SJSA1 (cell line): Measurements from ENCODE around the gene SGSH. TPM values are rescaled to one million over a fixed set of nuclear protein-coding genes. Genes with fewer than 3 reads are reported as not detected.

Source experiments
- DNase-seq, 2 experiments: peaks; one replicate each; pipeline ENCODE4 v3.0.0-alpha.2; 2015 to 2020; ENCODE audit warnings: low spot score in 2 of 2, low read depth in 1 of 2
- H3K27ac ChIP-seq: fragments of 250-450 bp; sonication (Bioruptor Pico); 2 replicates; pipeline ENCODE4 v1.5.1; 2020; ENCODE audit warnings: mild to moderate bottlenecking, moderate library complexity
- H3K27me3 ChIP-seq: fragments of 250-450 bp; sonication (Bioruptor Pico); replicated peaks from 2 replicates; pipeline ENCODE4 v1.5.1; 2020; ENCODE audit warnings: mild to moderate bottlenecking, moderate library complexity
- H3K36me3 ChIP-seq: fragments of 250-450 bp; sonication (Bioruptor Pico); 2 replicates; pipeline ENCODE4 v1.5.1; 2020; ENCODE audit warnings: mild to moderate bottlenecking
- H3K4me1 ChIP-seq: fragments of 250-450 bp; sonication (Bioruptor Pico); replicated peaks from 2 replicates; pipeline ENCODE4 v1.6.1; 2021; ENCODE audit warnings: mild to moderate bottlenecking
- H3K4me3 ChIP-seq: fragments of 250-450 bp; sonication (Bioruptor Pico); 2 replicates; pipeline ENCODE4 v1.5.1; 2020; ENCODE audit warnings: mild to moderate bottlenecking
- H3K9me3 ChIP-seq: fragments of 250-450 bp; sonication (Bioruptor Pico); replicated peaks from 2 replicates; pipeline ENCODE4 v1.5.1; 2020; ENCODE audit warnings: mild to moderate bottlenecking
- total RNA-seq: library from RNA; depleted of rRNA; stranded (reverse); fragments of >200 nt; shearing (Covaris generic); gene quantifications from 2 replicates; pipeline ENCODE4 v1.2.3, GENCODE V29; 2014

Gene SGSH
- total RNA-seq, 1 experiment from 2014 or later, result 18.6 TPM

DNA sequence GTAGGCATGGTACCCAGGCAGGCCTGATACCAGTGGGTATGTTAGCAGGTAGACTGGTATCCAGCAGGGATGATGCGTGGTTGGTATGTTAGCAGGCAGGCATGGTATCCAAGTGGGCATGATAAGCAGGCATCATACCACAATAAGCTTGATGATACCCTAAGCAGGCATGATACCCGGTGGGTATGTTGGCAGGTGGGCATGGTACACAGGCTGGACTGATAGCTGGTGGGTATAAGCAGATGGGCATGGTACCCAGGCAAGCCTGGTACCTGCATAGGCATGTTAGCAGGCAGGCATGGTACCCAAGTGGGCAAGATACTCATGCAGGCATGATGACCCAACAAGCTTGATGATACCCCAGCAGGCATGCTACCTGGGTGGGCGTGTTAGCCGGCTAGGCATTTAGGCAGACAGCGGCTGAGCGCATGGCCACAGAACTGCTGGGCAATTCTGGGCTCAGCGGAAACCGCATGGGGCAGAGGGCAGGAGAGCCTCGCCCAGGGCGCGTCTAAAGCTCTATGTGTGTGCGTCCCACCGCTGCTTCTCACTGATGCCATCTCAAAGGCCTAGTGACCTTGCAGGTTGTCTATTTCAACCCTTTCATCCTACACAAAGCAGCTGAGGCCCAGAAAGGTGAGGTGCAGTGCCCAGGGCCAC, 2.3 kb downstream of the SGSH start:
- Histone ChIP-seq H3K4me1 (peaks cover 19% of the 10 kb centered on the region), H3K27me3 (no peaks in the 10 kb centered on the region), H3K4me3 (no peak overlapping the region), H3K9me3 (no peaks in the 10 kb centered on the region), H3K27ac (no peak overlapping the region), H3K36me3 (peaks cover 69% of the 10 kb centered on the region)
- DNase-seq, result no peak

DNA sequence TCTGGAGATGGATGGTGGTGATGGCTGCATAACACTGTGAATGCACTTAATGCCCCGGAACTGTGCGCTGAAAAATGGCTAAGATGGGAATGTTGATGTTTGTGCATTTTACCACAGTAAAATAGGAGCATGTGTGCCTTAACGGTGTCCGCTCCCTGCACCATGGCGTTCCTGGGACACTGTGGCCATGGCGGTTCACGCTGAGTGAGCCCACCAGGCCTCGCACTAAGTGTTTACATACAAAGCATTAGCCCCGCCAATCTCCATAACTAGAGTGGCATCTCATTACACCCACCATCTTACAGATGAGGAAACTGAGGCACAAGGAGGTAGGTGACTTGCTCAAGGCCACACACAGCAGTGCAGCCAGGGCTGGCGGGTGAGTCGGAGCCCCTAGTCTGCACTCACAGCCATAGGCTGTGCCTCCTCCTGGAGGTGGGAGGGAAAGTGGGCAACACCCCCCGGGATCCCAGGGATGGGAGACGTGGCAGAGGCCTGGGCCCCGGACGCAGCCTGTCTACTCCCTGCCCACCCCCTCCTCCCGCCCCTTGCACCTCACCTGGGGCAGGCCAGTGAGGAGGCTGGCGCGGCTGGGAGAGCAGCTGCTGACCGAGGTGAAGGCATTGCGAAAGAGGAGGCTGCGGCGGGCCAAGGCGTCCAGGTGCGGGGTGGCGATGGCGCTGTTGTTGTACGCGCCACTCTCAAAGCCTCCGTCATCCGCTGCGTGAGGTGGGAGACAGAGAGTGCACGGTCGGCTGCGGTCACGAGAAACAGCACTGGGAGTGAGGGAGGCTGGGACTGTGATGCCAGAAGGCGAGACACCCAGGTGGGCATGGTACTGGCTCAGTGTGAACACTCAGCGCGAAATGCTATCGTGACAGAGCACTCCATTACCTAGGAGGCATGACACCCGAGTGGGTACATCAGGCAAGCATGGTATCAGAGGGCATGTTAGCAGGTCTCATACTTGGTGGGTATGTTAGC, 3.4 kb downstream of the SGSH start:
- Histone ChIP-seq H3K27me3 (no peaks in the 10 kb centered on the region), H3K36me3 (peaks cover 80% of the 10 kb centered on the region), H3K27ac (no peak overlapping the region), H3K4me3 (no peak overlapping the region), H3K4me1 (peaks cover 19% of the 10 kb centered on the region), H3K9me3 (no peaks in the 10 kb centered on the region)
- no peak for DNase-seq

DNA sequence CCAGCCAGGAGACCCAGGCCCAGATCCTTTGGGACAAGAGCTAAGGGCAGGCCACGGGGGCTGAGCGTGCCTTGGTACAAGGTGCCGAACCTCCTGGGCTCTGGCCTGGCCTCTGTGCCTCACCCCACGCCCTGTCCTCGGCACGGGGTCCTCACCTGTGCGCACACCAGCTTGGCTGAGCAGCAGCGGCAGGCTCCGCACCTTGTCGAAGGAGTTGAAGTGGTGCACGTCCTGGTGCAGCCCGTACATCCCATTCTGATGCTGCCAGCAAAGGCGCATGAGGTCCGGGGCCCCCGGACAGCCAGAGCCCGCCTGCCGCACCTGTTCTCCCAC, 5.3 kb downstream of the SGSH start:
- no peak overlapping the region for H3K27ac ChIP-seq
- peaks cover 89% of the 10 kb centered on the region for H3K36me3 ChIP-seq
- DNase-seq, result no peak
- H3K27me3 ChIP-seq, result no peaks in the 10 kb centered on the region
- peaks cover 14% of the 10 kb centered on the region for H3K4me1 ChIP-seq
- no peaks in the 10 kb centered on the region for H3K9me3 ChIP-seq
- no peak overlapping the region for H3K4me3 ChIP-seq

DNA sequence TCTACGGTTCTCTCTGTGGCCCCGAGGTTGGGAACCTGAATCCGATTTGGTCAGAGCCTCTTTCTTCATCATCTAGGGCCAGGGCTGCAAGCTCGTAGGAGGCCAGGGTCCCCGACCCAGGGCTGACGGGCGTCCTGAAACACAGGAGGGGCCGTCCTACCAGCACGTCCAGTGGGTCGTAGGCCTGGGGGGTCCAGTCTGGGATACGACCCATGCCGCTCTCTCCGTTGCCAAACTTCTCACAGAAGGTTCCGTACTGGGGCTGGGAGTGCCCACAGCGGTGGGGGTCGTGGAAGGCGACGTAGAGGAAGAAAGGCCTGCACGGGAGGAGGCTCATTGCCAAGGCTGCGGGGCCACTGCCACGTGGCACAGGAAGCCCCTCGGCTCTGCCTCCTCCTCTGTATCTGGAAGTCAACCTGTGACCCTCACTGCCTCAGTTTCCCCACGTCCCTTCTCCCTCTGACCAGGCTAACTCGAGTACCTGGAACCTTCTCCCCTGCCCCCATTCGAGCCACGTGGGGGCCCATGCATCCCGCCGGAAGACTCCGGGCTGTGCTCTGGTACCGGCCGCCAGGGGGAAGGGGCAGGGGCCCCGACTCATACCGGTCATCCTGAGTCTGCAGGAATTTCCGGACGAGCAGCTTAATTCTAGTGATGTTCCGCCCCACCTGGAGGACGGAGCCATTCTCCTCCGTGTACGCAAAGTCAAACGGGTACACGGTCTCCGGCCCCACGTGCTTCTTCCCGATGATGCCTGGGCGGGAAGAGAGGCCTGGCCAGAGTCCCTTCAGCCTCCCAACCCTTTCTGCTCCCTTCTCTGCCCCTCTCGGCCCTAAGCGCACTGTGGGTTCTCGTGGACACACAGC, 5.9 kb downstream of the SGSH start:
- no peaks in the 10 kb centered on the region for H3K9me3 ChIP-seq
- H3K36me3 ChIP-seq, result peaks cover 89% of the 10 kb centered on the region
- no peak for DNase-seq
- no peak overlapping the region for H3K4me3 ChIP-seq
- peaks cover 8% of the 10 kb centered on the region for H3K4me1 ChIP-seq
- no peaks in the 10 kb centered on the region for H3K27me3 ChIP-seq
- H3K27ac ChIP-seq, result no peak overlapping the region

DNA sequence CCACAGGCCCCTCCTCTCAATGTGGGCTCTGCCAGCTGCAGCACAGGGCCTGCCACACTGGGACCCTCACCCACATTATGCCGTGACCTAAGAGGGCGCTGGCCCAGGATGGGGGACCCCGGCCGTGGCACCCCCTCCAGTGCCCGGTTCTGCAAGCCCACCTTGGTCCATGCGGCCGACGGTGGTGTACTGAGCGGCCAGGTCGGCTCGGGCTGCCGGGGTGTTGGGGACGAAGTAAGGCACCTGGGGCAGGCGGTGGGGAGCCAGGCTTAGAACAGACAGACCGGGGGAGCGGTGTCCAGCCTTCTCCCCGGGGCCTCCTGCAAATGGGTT, 6.5 kb downstream of the SGSH start:
- Histone ChIP-seq H3K27ac (no peak overlapping the region), H3K4me1 (peaks cover 2% of the 10 kb centered on the region), H3K36me3 (peaks cover 94% of the 10 kb centered on the region), H3K9me3 (no peaks in the 10 kb centered on the region), H3K27me3 (no peaks in the 10 kb centered on the region), H3K4me3 (no peak overlapping the region)
- DNase-seq, result no peak

DNA sequence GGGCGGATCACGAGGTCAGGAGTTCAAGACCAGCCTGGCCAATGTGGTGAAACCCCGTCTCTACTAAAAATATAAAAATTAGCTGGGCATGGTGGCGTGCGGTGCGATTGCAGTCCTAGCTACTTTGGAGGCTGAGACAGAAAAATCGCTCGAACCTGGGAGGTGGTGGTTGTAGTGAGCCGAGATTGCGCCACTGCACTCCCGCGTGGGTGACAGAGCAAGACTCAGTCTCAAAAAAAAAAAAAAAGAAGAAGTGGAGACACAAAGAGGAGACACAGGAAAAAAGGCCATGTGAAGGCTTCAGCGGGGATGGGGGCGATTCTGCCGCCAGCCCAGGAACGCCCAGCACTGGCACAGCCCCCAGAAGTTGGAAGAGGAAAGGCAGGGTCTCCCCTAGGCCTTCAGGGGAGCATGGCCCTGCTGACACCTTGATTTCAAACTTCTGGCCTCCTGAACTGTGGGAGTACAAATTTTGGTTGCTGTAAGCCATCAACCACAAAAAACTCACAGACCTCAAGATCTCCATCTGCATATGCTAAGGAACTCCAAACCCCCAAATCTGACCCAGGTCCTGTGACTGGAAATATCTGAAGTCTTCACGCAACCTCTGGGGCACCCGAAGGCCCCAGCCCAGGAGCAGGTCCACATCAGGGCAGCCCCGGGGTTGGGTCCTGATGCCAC, 7.0 kb downstream of the SGSH start:
- H3K36me3 ChIP-seq, result peaks cover 95% of the 10 kb centered on the region
- no peaks in the 10 kb centered on the region for H3K9me3 ChIP-seq
- no peak overlapping the region for H3K27ac ChIP-seq
- H3K27me3 ChIP-seq, result no peaks in the 10 kb centered on the region
- H3K4me3 ChIP-seq, result no peak overlapping the region
- H3K4me1 ChIP-seq, result no peaks in the 10 kb centered on the region; the same call in 1 of the 2 replicates
- no peak for DNase-seq

DNA sequence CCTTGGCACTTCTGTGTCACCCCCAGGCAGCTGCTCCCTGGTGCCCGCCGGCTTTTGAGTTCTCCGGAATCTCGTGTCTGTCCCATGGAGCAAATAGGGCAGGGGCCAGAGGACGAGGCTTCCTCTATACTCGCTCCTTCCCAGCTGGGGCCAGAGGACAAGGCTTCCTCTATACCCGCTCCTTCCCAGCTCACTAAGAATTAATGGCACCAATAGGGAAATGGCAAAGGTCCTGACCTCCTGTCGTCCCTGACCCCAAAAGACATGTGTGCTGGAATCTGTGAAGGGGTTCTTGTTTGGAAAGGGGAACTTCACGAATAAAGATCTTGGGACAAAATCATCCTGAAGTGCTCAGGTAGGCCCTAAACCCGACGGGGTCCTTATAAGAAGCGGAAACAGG, 7.6 kb downstream of the SGSH start:
- no peak overlapping the region for H3K27ac ChIP-seq
- no peak for DNase-seq
- no peaks in the 10 kb centered on the region for H3K27me3 ChIP-seq
- H3K36me3 ChIP-seq, result peaks cover 92% of the 10 kb centered on the region
- H3K4me3 ChIP-seq, result no peak overlapping the region
- no peaks in the 10 kb centered on the region for H3K9me3 ChIP-seq
- H3K4me1 ChIP-seq, result no peaks in the 10 kb centered on the region; the same call in 1 of the 2 replicates

DNA sequence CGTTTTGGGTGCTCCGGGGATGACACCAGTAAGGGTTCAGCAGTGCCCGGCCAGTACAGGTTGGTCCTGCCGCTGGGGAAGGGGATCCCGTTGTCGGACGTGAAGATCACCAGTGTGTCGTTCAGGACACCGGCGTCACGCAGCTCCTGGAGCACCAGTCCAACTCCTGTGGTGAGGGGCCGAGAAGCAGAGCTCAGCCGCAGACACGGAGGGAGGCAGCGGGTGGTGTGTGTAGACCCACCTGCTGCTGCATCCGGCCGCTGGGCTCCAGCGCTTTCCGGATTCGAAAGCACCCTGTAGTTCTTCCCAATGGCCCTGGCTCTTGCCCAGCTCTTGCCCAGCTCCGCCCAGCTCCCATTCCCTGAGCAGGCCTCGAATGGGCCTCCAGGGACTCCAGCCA, 8.0 kb downstream of the SGSH start:
- Histone ChIP-seq H3K9me3 (no peaks in the 10 kb centered on the region), H3K27me3 (no peaks in the 10 kb centered on the region), H3K36me3 (peaks cover 92% of the 10 kb centered on the region), H3K27ac (no peak overlapping the region), H3K4me1 (no peaks in the 10 kb centered on the region; the same call in 1 of the 2 replicates), H3K4me3 (no peak overlapping the region)
- DNase-seq, result no peak

DNA sequence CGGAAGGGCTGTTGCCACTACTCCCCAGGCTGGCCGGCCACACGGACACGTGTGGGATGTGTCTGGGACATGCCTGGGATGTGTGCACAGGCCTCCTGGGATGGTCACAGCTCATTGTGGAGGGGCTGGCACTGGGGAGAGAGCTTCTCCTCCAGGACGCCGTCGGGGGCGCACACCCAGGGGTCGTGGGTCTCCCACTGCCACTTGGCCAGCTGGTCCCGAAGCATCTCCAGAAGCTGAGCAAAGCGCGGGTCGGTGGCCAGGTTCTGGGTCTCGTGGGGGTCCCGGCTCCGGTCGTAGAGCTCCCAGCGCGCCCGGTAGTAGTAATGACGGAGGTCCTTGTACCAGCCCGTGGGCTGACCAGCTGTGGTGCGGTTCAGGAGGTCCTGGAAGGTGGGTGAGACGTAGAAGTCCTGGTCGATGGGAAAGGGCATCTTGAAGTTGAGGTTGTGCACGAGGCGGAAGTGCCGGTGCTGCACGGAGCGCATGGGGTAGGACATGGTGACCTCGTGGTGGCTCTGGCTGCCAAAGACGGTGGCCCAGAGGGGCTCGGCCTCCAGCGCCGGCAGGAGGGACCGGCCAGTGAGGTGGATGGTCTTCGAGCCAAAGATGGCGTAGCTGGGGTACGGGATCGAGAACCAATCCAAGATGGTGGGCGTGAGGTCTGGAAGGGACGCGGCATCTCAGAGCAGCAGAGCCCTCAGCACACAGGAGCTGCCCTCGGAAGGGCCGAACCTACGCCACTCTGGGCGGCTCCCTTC, 9.6 kb downstream of the SGSH start:
- no peaks in the 10 kb centered on the region for H3K4me1 ChIP-seq
- peaks cover 82% of the 10 kb centered on the region for H3K36me3 ChIP-seq
- H3K27ac ChIP-seq, result no peak overlapping the region
- no peak for DNase-seq
- H3K4me3 ChIP-seq, result no peak overlapping the region
- no peaks in the 10 kb centered on the region for H3K27me3 ChIP-seq
- no peaks in the 10 kb centered on the region for H3K9me3 ChIP-seq

DNA sequence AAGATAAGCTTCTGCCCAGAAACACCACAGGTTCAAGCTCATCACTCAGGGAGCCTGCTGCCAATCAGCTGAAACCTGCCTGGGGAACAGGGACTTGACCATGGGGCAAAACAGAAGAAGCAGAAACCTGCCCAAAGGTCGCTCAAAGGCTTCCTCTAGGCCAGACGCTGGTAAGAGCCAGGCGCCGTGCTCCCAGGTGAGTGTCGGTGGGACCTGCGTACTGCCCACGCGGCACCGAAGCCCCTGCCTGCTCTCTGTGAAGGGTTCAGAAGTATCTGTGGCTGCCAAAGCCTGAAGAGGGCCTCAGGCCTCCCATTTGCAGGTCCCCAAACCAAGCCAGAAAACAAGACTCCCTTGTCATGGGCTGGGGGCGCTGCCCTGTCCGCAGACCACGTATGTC, 10.4 kb downstream of the SGSH start:
- peaks cover 74% of the 10 kb centered on the region for H3K36me3 ChIP-seq
- no peak overlapping the region for H3K4me3 ChIP-seq
- H3K4me1 ChIP-seq, result no peaks in the 10 kb centered on the region
- no peak for DNase-seq
- no peak overlapping the region for H3K27ac ChIP-seq
- no peaks in the 10 kb centered on the region for H3K9me3 ChIP-seq
- no peaks in the 10 kb centered on the region for H3K27me3 ChIP-seq

DNA sequence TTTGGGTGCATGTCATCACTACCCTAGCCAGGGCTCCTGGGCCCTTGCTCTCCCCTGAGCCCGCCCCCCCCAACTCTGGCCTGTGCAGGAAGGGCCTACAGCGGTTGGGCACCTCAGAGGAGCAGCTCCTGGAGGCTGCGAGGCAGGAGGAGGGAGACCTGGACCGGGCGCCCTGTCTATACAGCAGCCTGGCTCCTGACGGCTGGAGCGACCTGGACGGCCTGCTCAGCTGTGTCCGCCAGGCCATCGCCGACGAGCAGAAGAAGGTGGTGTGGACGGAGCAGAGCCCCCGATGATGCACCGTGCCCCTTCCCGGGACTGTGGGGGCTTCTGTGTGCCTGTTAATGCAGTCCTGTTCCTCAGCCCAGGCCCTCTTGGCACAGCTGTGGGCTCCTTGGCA, 12.1 kb downstream of the SGSH start:
- no peak overlapping the region for H3K27ac ChIP-seq
- H3K4me1 ChIP-seq, result no peaks in the 10 kb centered on the region
- H3K36me3 ChIP-seq, result peaks cover 58% of the 10 kb centered on the region
- no peak overlapping the region for H3K4me3 ChIP-seq
- no peaks in the 10 kb centered on the region for H3K27me3 ChIP-seq
- H3K9me3 ChIP-seq, result no peaks in the 10 kb centered on the region
- DNase-seq, result no peak

DNA sequence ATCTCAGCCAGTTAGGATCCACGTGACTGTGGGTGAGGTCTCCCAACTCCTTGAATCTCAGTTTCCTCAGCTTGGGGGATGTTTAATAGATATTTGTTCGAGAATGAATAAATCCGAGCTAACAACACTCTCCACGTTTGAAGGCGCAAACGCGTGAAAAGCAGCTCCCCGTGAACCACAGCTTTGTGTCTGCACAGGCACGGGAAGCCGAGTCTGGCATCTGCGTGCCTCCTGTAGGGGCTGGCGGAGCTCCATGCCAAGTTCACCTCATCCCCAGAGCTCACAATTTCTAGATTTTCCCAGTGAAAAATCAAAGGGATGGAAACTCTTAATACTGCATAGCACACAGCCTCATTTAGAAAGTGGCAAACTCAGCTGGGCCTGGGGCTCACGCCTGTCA, 14.3 kb downstream of the SGSH start:
- Histone ChIP-seq H3K9me3 (no peaks in the 10 kb centered on the region), H3K4me1 (no peaks in the 10 kb centered on the region), H3K4me3 (no peak overlapping the region), H3K27ac (no peak overlapping the region), H3K27me3 (no peaks in the 10 kb centered on the region), H3K36me3 (peaks cover 37% of the 10 kb centered on the region)
- DNase-seq, result no peak
